Measurements from ENCODE around the gene MTNR1B.

Gene MTNR1B

GRCh38 chr11:93001806-93002205 lies 32.4 kb downstream of the MTNR1B start:
- TF ChIP-seq GABPA (IDR thresholded peaks at IDR 0.05; ENCODE audit: low read depth) (no peak), POLR2AphosphoS5 (IDR thresholded peaks at IDR 0.05; ENCODE audit: low read depth) (no peak), REST (IDR thresholded peaks at IDR 0.05; ENCODE audit: insufficient replicate concordance, low read depth) (no peak), SPI1 (IDR thresholded peaks at IDR 0.05; ENCODE audit: borderline replicate concordance, low read depth) (no peak)
- TF ChIP-seq, protein P1, sequence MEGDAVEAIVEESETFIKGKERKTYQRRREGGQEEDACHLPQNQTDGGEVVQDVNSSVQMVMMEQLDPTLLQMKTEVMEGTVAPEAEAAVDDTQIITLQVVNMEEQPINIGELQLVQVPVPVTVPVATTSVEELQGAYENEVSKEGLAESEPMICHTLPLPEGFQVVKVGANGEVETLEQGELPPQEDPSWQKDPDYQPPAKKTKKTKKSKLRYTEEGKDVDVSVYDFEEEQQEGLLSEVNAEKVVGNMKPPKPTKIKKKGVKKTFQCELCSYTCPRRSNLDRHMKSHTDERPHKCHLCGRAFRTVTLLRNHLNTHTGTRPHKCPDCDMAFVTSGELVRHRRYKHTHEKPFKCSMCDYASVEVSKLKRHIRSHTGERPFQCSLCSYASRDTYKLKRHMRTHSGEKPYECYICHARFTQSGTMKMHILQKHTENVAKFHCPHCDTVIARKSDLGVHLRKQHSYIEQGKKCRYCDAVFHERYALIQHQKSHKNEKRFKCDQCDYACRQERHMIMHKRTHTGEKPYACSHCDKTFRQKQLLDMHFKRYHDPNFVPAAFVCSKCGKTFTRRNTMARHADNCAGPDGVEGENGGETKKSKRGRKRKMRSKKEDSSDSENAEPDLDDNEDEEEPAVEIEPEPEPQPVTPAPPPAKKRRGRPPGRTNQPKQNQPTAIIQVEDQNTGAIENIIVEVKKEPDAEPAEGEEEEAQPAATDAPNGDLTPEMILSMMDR (IDR thresholded peaks at IDR 0.05; ENCODE audit: insufficient read depth, low read length), result no peak
- H3K27ac ChIP-seq (replicated peaks), result no peak overlapping the region
- DNase-seq (ENCODE audit: low read depth in 1 of 2, low spot score in 1 of 2), result no peak

DNA sequence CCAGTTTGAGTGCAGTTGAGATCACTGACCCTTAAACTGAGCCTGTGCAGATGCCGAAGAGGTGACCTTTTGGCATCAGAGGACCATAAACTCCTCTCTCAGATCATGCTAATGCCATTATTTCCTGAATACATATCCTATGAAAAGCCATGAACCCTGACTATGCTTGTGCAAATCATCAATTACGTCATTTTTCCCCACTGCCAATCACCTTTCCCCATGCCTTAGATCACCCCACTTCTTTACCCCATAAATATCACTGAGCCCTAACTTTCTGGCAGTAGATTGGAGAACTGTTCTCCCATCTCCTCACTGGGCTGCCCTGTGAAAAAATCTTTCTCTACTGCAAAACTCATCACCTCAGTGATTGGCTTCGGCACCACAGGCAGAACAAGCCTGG lies 32.9 kb downstream of the MTNR1B start:
- no peak for TF ChIP-seq POLR2AphosphoS5 (IDR thresholded peaks at IDR 0.05; ENCODE audit: low read depth)
- TF ChIP-seq REST (IDR thresholded peaks at IDR 0.05; ENCODE audit: insufficient replicate concordance, low read depth), result no peak
- TF ChIP-seq, protein P1 (IDR thresholded peaks at IDR 0.05; ENCODE audit: insufficient read depth, low read length), result no peak
- TF ChIP-seq SPI1 (IDR thresholded peaks at IDR 0.05; ENCODE audit: borderline replicate concordance, low read depth), result no peak
- no peak for TF ChIP-seq GABPA (IDR thresholded peaks at IDR 0.05; ENCODE audit: low read depth)
- Histone ChIP-seq H3K27me3 (ENCODE audit: insufficient read depth, poor library complexity, severe bottlenecking) (no peaks in the 10 kb centered on the region), H3K4me3 (replicated peaks; ENCODE audit: insufficient read depth, low read length) (no peak overlapping the region), H3K27ac (replicated peaks) (no peak overlapping the region)
- no peak for DNase-seq (ENCODE audit: low read depth in 1 of 2, low spot score in 1 of 2)

More at GRCh38 chr11:93001806-93002205, 32.4 kb downstream of the MTNR1B start:
- no peak overlapping the region for H3K4me3 ChIP-seq (replicated peaks; ENCODE audit: insufficient read depth, low read length)
- no peaks in the 10 kb centered on the region for H3K27me3 ChIP-seq (ENCODE audit: insufficient read depth, poor library complexity, severe bottlenecking)

- Histone ChIP-seq H3K4me3 (replicated peaks; ENCODE audit: insufficient read depth, low read length) (no peak overlapping the region), H3K27ac (replicated peaks) (no peak overlapping the region), H3K27me3 (ENCODE audit: insufficient read depth, poor library complexity, severe bottlenecking) (no peaks in the 10 kb centered on the region)
- DNase-seq (ENCODE audit: low read depth in 1 of 2, low spot score in 1 of 2), result no peak
- TF ChIP-seq SPI1 (IDR thresholded peaks at IDR 0.05; ENCODE audit: borderline replicate concordance, low read depth) (no peak), REST (IDR thresholded peaks at IDR 0.05; ENCODE audit: insufficient replicate concordance, low read depth) (no peak), GABPA (IDR thresholded peaks at IDR 0.05; ENCODE audit: low read depth) (no peak), POLR2AphosphoS5 (IDR thresholded peaks at IDR 0.05; ENCODE audit: low read depth) (no peak)
- TF ChIP-seq, protein P1 (IDR thresholded peaks at IDR 0.05; ENCODE audit: insufficient read depth, low read length), result no peak
Measured at GRCh38 chr11:93005239-93005638, 35.8 kb downstream of the MTNR1B start.
